DND-41 (cell line): Measurements from ENCODE around the gene MAPKAPK3.

Experiments used
- ATAC-seq: fragments of 200-7000 bp; cut with Tn5 transposase; 3 replicates; pipeline ENCODE4 v1.9.1; 2021; ENCODE audit warnings: low read depth; ENCODE audit not compliant: insufficient read depth
- DNase-seq: peaks from one replicate; pipeline ENCODE4 v3.0.0-alpha.2; 2020
- H2AFZ ChIP-seq: 2 replicates; pipeline ENCODE4 v1.6.0; 2012; ENCODE audit warnings: low read depth, low read length
- H3K27ac ChIP-seq: 2 replicates; pipeline ENCODE4 v1.5.1; 2012; ENCODE audit warnings: low read length, inconsistent platforms
- H3K27me3 ChIP-seq: fragments of 200-600 bp; sonication (generic); 2 replicates; pipeline ENCODE4 v1.6.0; 2012; ENCODE audit warnings: low read length, mild to moderate bottlenecking, inconsistent platforms; ENCODE audit not compliant: insufficient read depth, poor library complexity
- H3K36me3 ChIP-seq: 2 replicates; pipeline ENCODE4 v1.5.1; 2012; ENCODE audit warnings: low read length, inconsistent platforms; ENCODE audit not compliant: insufficient read depth
- H3K4me1 ChIP-seq: 2 replicates; pipeline ENCODE4 v1.5.1; 2012; ENCODE audit warnings: mild to moderate bottlenecking, low read length; ENCODE audit not compliant: insufficient read depth
- H3K4me2 ChIP-seq: 2 replicates; pipeline ENCODE4 v1.6.0; 2012; ENCODE audit warnings: mild to moderate bottlenecking, moderate library complexity, low read length, inconsistent platforms; ENCODE audit not compliant: insufficient read depth
- H3K4me3 ChIP-seq, 2 experiments: fragments of 200-600 bp in 1 of 2; shearing (Covaris generic) in 1 of 2; 2 replicates each; pipeline ENCODE4 v1.5.1; 2012 to 2016; ENCODE audit warnings: inconsistent platforms in 2 of 2, low read length in 2 of 2, mild to moderate bottlenecking in 2 of 2, low read depth in 1 of 2, moderate library complexity in 1 of 2
- H3K79me2 ChIP-seq: 2 replicates; pipeline ENCODE4 v1.6.0; 2012; ENCODE audit warnings: low read length, inconsistent platforms; ENCODE audit not compliant: insufficient read depth
- H3K9ac ChIP-seq: 2 replicates; pipeline ENCODE4 v1.6.0; 2012; ENCODE audit warnings: low read depth, mild to moderate bottlenecking, inconsistent platforms, low read length, moderate library complexity
- H3K9me3 ChIP-seq: 2 replicates; pipeline ENCODE4 v1.5.1; 2012; ENCODE audit warnings: low read length, moderate library complexity, mild to moderate bottlenecking, inconsistent platforms; ENCODE audit not compliant: insufficient read depth, severe bottlenecking
- H4K20me1 ChIP-seq: 2 replicates; pipeline ENCODE4 v1.6.0; 2012; ENCODE audit warnings: low read length; ENCODE audit not compliant: insufficient read depth
- CTCF ChIP-seq: IDR thresholded peaks from 2 replicates; pipeline ENCODE4 v1.5.1; 2012; ENCODE audit warnings: borderline replicate concordance, low read length, moderate library complexity, mild to moderate bottlenecking; ENCODE audit not compliant: poor library complexity, severe bottlenecking; ENCODE audit errors: extremely low read depth
- EZH2 ChIP-seq: IDR thresholded peaks from 3 replicates; pipeline ENCODE4 v1.6.1; 2012; ENCODE audit warnings: borderline replicate concordance, low read depth, mild to moderate bottlenecking, moderate library complexity, low read length, inconsistent platforms; ENCODE audit not compliant: severe bottlenecking

The MAPKAPK3 gene

GRCh38 chr3:50572801-50573371 lies 44.1 kb upstream of the MAPKAPK3 start:
- DNase-seq, result peak; percentile 82
- H3K9ac ChIP-seq, result peak overlapping the region; percentile 80
- H3K9me3 ChIP-seq, result no peaks in the 10 kb centered on the region
- peaks cover 55% of the 10 kb centered on the region for H3K36me3 ChIP-seq
- no peaks in the 10 kb centered on the region for H4K20me1 ChIP-seq
- peak overlapping the region; percentile 3 to 92; a peak in 3 of 4 replicates for H3K4me3 ChIP-seq
- peak overlapping the region; percentile 90 for H3K4me2 ChIP-seq
- H3K4me1 ChIP-seq, result peaks cover 78% of the 10 kb centered on the region
- no peaks in the 10 kb centered on the region for H3K27me3 ChIP-seq
- peaks cover 85% of the 10 kb centered on the region for H3K79me2 ChIP-seq
- peak; percentile 9 for ATAC-seq
- peak; percentile 59 for TF ChIP-seq CTCF
- no peak for TF ChIP-seq EZH2
- H3K27ac ChIP-seq, result peak overlapping the region; percentile 96
- no peak overlapping the region for H2AFZ ChIP-seq

GRCh38 chr3:50573566-50574443 lies 43.1 kb upstream of the MAPKAPK3 start:
- Histone ChIP-seq H3K4me2 (peak overlapping the region; percentile 90), H3K36me3 (peaks cover 64% of the 10 kb centered on the region), H3K9ac (peak overlapping the region; percentile 80), H2AFZ (no peak overlapping the region), H3K9me3 (no peaks in the 10 kb centered on the region), H3K4me1 (peaks cover 68% of the 10 kb centered on the region), H3K79me2 (peaks cover 78% of the 10 kb centered on the region), H3K27me3 (no peaks in the 10 kb centered on the region), H3K27ac (peak overlapping the region; percentile 96), H4K20me1 (no peaks in the 10 kb centered on the region), H3K4me3 (peak overlapping the region in 1 of 2 experiments; percentile 92; a peak in 2 of 4 replicates)
- peak; percentile 65 for ATAC-seq
- peak; percentile 97 for DNase-seq
- TF ChIP-seq EZH2 (no peak), CTCF (peak; percentile 52)

GRCh38 chr3:50574444-50574831 lies 42.5 kb upstream of the MAPKAPK3 start:
- Histone ChIP-seq H3K36me3 (peaks cover 71% of the 10 kb centered on the region), H3K4me1 (peaks cover 68% of the 10 kb centered on the region), H3K4me3 (peak overlapping the region in 1 of 2 experiments; percentile 92; a peak in 2 of 4 replicates), H3K9ac (peak overlapping the region; percentile 80), H3K9me3 (no peaks in the 10 kb centered on the region), H2AFZ (no peak overlapping the region), H4K20me1 (no peaks in the 10 kb centered on the region), H3K27ac (peak overlapping the region; percentile 96), H3K79me2 (peaks cover 74% of the 10 kb centered on the region), H3K27me3 (no peaks in the 10 kb centered on the region), H3K4me2 (peak overlapping the region; percentile 90)
- DNase-seq (peak; percentile 68), ATAC-seq (peak; percentile 7)
- TF ChIP-seq EZH2, result no peak
- TF ChIP-seq CTCF, result no peak
